ENCODE measurements around the gene ABL1.
A peak's percentile ranks its signal among the peaks of the same experiment; 100 is the strongest.

Gene ABL1

DNA sequence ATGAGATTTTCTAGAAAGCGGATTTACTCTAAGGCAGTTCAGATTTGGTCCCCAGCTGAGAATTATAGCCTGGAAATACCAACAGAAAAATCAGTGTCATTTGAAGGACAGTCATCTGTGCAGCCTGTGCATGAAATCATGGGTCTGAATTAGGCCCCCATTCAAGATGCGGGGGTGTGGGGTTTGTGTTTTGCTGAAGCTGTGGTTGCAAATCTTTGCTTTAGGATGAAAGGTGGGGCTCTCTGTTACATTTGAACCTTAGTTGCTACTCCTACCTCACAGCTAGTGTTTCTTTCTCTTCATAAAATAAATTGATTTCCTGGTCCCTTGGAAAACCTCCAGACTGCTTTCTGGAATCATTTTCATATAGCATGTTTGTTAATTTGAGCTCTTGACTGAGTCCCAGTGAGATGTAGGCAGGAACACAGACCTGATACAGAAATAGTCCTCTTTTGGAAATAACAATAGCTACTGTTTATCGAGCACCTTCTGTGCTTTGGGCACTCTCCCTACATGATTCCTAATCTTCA is 4.8 kb upstream of the ABL1 start:
- Histone ChIP-seq H3K4me1 (ENCODE audit: low read depth, poor library complexity, severe bottlenecking) (peaks cover 20% of the 10 kb centered on the region), H3K36me3 (ENCODE audit: insufficient read depth) (no peaks in the 10 kb centered on the region), H3K79me2 (ENCODE audit: insufficient read depth, low read depth) (no peaks in the 10 kb centered on the region), H3K4me3 (IDR thresholded peaks at IDR 0.05; ENCODE audit: insufficient read depth, low read depth, low read length) (no peak overlapping the region), H3K4me2 (no peak overlapping the region), H2AFZ (ENCODE audit: low read depth) (no peak overlapping the region), H3K27ac (no peak overlapping the region), H4K20me1 (ENCODE audit: insufficient read depth) (no peaks in the 10 kb centered on the region), H3K27me3 (ENCODE audit: insufficient read depth, low read depth) (no peaks in the 10 kb centered on the region), H3K9ac (no peak overlapping the region)
- TF ChIP-seq, protein P1, sequence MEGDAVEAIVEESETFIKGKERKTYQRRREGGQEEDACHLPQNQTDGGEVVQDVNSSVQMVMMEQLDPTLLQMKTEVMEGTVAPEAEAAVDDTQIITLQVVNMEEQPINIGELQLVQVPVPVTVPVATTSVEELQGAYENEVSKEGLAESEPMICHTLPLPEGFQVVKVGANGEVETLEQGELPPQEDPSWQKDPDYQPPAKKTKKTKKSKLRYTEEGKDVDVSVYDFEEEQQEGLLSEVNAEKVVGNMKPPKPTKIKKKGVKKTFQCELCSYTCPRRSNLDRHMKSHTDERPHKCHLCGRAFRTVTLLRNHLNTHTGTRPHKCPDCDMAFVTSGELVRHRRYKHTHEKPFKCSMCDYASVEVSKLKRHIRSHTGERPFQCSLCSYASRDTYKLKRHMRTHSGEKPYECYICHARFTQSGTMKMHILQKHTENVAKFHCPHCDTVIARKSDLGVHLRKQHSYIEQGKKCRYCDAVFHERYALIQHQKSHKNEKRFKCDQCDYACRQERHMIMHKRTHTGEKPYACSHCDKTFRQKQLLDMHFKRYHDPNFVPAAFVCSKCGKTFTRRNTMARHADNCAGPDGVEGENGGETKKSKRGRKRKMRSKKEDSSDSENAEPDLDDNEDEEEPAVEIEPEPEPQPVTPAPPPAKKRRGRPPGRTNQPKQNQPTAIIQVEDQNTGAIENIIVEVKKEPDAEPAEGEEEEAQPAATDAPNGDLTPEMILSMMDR (conservative IDR thresholded peaks at IDR 0.05; ENCODE audit: low read depth, low read length) = no peak

GRCh38 chr9:130831077-130831476 is 4.0 kb upstream of the ABL1 start:
- no peaks in the 10 kb centered on the region for H3K36me3 ChIP-seq (ENCODE audit: insufficient read depth)
- H3K9ac ChIP-seq = no peak overlapping the region
- H4K20me1 ChIP-seq (ENCODE audit: insufficient read depth) = no peaks in the 10 kb centered on the region
- TF ChIP-seq, protein P1 (conservative IDR thresholded peaks at IDR 0.05; ENCODE audit: low read depth, low read length) = no peak
- H3K27ac ChIP-seq = no peak overlapping the region
- no peak overlapping the region for H3K4me3 ChIP-seq (IDR thresholded peaks at IDR 0.05; ENCODE audit: insufficient read depth, low read depth, low read length)
- H2AFZ ChIP-seq (ENCODE audit: low read depth) = no peak overlapping the region
- no peak overlapping the region for H3K4me2 ChIP-seq
- H3K79me2 ChIP-seq (ENCODE audit: insufficient read depth, low read depth) = peaks cover 7% of the 10 kb centered on the region; the same call in 1 of the 2 replicates
- no peaks in the 10 kb centered on the region for H3K27me3 ChIP-seq (ENCODE audit: insufficient read depth, low read depth)
- H3K4me1 ChIP-seq (ENCODE audit: low read depth, poor library complexity, severe bottlenecking) = peaks cover 12% of the 10 kb centered on the region

GRCh38 chr9:130833031-130833990 is 1.7 kb upstream of the ABL1 start:
- no peak overlapping the region for H2AFZ ChIP-seq (ENCODE audit: low read depth)
- TF ChIP-seq, protein P1 (conservative IDR thresholded peaks at IDR 0.05; ENCODE audit: low read depth, low read length) = no peak
- H3K4me3 ChIP-seq (IDR thresholded peaks at IDR 0.05; ENCODE audit: insufficient read depth, low read depth, low read length) = no peak overlapping the region
- peaks cover 28% of the 10 kb centered on the region; the same call in 1 of the 2 replicates for H3K79me2 ChIP-seq (ENCODE audit: insufficient read depth, low read depth)
- H3K4me2 ChIP-seq = peak overlapping the region; percentile 63
- H3K9ac ChIP-seq = no peak overlapping the region
- H3K27ac ChIP-seq = no peak overlapping the region; the same call in 1 of the 2 replicates
- H4K20me1 ChIP-seq (ENCODE audit: insufficient read depth) = no peaks in the 10 kb centered on the region
- H3K27me3 ChIP-seq (ENCODE audit: insufficient read depth, low read depth) = no peaks in the 10 kb centered on the region
- H3K4me1 ChIP-seq (ENCODE audit: low read depth, poor library complexity, severe bottlenecking) = peaks cover 21% of the 10 kb centered on the region
- no peaks in the 10 kb centered on the region for H3K36me3 ChIP-seq (ENCODE audit: insufficient read depth)

GRCh38 chr9:130835441-130836298 is 616 bp downstream of the ABL1 start:
- H3K4me1 ChIP-seq (ENCODE audit: low read depth, poor library complexity, severe bottlenecking) = peaks cover 21% of the 10 kb centered on the region
- no peaks in the 10 kb centered on the region for H3K27me3 ChIP-seq (ENCODE audit: insufficient read depth, low read depth)
- H2AFZ ChIP-seq (ENCODE audit: low read depth) = peak overlapping the region; percentile 35; the same call in 1 of the 2 replicates
- no peaks in the 10 kb centered on the region for H3K36me3 ChIP-seq (ENCODE audit: insufficient read depth)
- peak overlapping the region; percentile 52; the same call in 1 of the 2 replicates for H3K27ac ChIP-seq
- H3K4me3 ChIP-seq (IDR thresholded peaks at IDR 0.05; ENCODE audit: insufficient read depth, low read depth, low read length) = no peak overlapping the region
- TF ChIP-seq, protein P1 (conservative IDR thresholded peaks at IDR 0.05; ENCODE audit: low read depth, low read length) = no peak
- no peaks in the 10 kb centered on the region for H4K20me1 ChIP-seq (ENCODE audit: insufficient read depth)
- peaks cover 38% of the 10 kb centered on the region; the same call in 1 of the 2 replicates for H3K79me2 ChIP-seq (ENCODE audit: insufficient read depth, low read depth)
- peak overlapping the region; percentile 60; the same call in 1 of the 2 replicates for H3K9ac ChIP-seq
- peak overlapping the region; percentile 40 for H3K4me2 ChIP-seq
